Measurements from ENCODE around the gene BSG. TPM values are rescaled to one million over a fixed set of nuclear protein-coding genes. Genes with fewer than 3 reads are reported as not detected.

Gene BSG
- total and polyA plus RNA-seq, 10 of the 15 experiments (the other 5 are each of a cell fraction or from before 2014, with no cell fraction given), result 2.8 to 297 (median 199) TPM

DNA sequence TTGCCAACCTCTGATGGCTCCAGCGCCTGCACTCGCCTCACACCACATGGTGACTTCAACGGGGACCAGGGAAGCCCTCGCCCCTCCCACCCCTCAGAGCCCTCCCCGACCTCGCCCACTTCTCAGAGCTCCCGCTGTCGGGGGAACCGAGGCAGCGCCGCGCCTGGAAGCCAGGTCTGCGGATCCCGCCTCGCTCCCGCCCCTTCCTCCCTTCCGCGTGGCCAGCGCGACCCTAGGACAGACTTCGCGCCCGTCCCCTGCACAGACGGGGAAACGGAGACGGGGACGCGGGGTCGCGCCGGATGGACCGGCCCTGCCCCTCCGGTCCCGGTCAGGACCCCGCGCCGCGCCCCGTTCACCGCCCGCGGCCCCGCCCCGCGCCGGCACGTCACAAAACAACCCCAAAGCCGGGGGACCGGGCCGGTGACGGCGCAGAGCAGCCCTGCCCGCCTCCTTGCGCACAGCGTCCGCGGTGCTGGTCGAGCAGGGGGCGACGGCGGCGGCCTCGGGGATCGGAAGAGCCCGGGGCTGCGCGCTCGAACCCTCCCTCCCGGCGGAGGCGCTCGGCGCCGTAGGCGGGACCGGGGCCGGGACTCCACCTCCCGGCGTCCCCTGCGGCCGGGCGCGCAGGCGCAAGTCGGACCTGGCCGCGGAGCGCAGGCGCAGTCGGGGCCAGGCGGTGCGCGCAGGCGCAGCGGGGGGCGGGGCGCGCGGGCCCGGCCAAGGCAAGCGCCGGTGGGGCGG, 41.2 kb upstream of the BSG start (continued):
- TF ChIP-seq GABPA (IDR thresholded peaks at IDR 0.05; ENCODE audit: low read depth), result no peak
- no peak for TF ChIP-seq NFIC (IDR thresholded peaks at IDR 0.05; ENCODE audit: low read depth, low read length)
- TF ChIP-seq POLR2AphosphoS5 (IDR thresholded peaks at IDR 0.05; ENCODE audit: low read length), result no peak
- TF ChIP-seq BACH1 (IDR thresholded peaks at IDR 0.05; ENCODE audit: borderline replicate concordance), result peak; percentile 43; the same call in 1 of the 2 replicates
- no peak for TF ChIP-seq CREB1 (IDR thresholded peaks at IDR 0.05; ENCODE audit: low read depth)
- TF ChIP-seq, protein P1, sequence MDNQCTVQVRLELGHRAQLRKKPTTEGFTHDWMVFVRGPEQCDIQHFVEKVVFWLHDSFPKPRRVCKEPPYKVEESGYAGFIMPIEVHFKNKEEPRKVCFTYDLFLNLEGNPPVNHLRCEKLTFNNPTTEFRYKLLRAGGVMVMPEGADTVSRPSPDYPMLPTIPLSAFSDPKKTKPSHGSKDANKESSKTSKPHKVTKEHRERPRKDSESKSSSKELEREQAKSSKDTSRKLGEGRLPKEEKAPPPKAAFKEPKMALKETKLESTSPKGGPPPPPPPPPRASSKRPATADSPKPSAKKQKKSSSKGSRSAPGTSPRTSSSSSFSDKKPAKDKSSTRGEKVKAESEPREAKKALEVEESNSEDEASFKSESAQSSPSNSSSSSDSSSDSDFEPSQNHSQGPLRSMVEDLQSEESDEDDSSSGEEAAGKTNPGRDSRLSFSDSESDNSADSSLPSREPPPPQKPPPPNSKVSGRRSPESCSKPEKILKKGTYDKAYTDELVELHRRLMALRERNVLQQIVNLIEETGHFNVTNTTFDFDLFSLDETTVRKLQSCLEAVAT (IDR thresholded peaks at IDR 0.05), result no peak
- no peak for TF ChIP-seq NBN (IDR thresholded peaks at IDR 0.05)
- TF ChIP-seq TCF7 (IDR thresholded peaks at IDR 0.05; ENCODE audit: borderline replicate concordance), result no peak
- no peak for TF ChIP-seq FOXK2 (IDR thresholded peaks at IDR 0.05)
- peak; percentile 78 for TF ChIP-seq SIX5 (IDR thresholded peaks at IDR 0.05; ENCODE audit: low read depth, low read length, severe bottlenecking)
- no peak for TF ChIP-seq MYB (IDR thresholded peaks at IDR 0.05; ENCODE audit: borderline replicate concordance, low read depth, low read length)
- TF ChIP-seq JUNB (IDR thresholded peaks at IDR 0.05), result no peak
- TF ChIP-seq, protein P2, sequence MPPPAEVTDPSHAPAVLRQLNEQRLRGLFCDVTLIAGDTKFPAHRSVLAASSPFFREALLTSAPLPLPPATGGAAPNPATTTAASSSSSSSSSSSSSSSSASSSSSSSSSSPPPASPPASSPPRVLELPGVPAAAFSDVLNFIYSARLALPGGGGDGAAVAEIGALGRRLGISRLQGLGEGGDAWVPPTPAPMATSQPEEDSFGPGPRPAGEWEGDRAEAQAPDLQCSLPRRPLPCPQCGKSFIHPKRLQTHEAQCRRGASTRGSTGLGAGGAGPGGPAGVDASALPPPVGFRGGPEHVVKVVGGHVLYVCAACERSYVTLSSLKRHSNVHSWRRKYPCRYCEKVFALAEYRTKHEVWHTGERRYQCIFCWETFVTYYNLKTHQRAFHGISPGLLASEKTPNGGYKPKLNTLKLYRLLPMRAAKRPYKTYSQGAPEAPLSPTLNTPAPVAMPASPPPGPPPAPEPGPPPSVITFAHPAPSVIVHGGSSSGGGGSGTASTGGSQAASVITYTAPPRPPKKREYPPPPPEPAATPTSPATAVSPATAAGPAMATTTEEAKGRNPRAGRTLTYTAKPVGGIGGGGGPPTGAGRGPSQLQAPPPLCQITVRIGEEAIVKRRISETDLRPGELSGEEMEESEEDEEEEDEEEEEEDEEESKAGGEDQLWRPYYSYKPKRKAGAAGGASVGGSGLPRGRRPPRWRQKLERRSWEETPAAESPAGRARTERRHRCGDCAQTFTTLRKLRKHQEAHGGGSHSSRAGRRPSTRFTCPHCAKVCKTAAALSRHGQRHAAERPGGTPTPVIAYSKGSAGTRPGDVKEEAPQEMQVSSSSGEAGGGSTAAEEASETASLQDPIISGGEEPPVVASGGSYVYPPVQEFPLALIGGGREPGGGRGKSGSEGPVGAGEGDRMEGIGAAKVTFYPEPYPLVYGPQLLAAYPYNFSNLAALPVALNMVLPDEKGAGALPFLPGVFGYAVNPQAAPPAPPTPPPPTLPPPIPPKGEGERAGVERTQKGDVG (CRISPR knock-in tag; IDR thresholded peaks at IDR 0.05), result no peak
- TF ChIP-seq GATAD2B (conservative IDR thresholded peaks at IDR 0.05; ENCODE audit: low read depth), result peak; percentile 91
- TF ChIP-seq TCF3 (IDR thresholded peaks at IDR 0.05; ENCODE audit: borderline replicate concordance, insufficient read depth, low read depth, low read length), result no peak
- no peak for TF ChIP-seq ESRRA (IDR thresholded peaks at IDR 0.05; ENCODE audit: low read length)
- no peak for TF ChIP-seq SMARCA5 (IDR thresholded peaks at IDR 0.05)
- no peak for TF ChIP-seq ZBED1 (IDR thresholded peaks at IDR 0.05; ENCODE audit: borderline replicate concordance)
- TF ChIP-seq CUX1 (IDR thresholded peaks at IDR 0.05; ENCODE audit: insufficient replicate concordance, low read depth, low read length), result no peak
- no peak for TF ChIP-seq BMI1 (IDR thresholded peaks at IDR 0.05; ENCODE audit: borderline replicate concordance)
- peak; percentile 17; the same call in 1 of the 2 replicates for TF ChIP-seq MAX (IDR thresholded peaks at IDR 0.05; ENCODE audit: low read depth, low read length)
- TF ChIP-seq RFX5 (IDR thresholded peaks at IDR 0.05; ENCODE audit: low read depth, low read length), result no peak
- TF ChIP-seq SREBF2 (IDR thresholded peaks at IDR 0.05; ENCODE audit: low read length), result no peak
